AG08396 (cell line): ENCODE results near the gene TTC33.
A peak's percentile ranks its signal among the peaks of the same experiment; 100 is the strongest.
"Not testable (repeated sequence)": the region's sequence is repeated elsewhere in the genome, so short reads cannot be mapped to it uniquely, and the experiment has no call there.

ENCODE experiments used
- DNase-seq: peaks from one replicate; pipeline ENCODE4 v3.0.0; 2012; ENCODE audit warnings: low spot score, mixed read lengths

TTC33 gene

GRCh38 chr5:40780199-40780598 is 24.4 kb upstream of the TTC33 start:
- DNase-seq: no peak

GRCh38 chr5:40779561-40779960 is 23.8 kb upstream of the TTC33 start:
- no peak for DNase-seq

GRCh38 chr5:40778133-40778532 is 22.4 kb upstream of the TTC33 start:
- no peak for DNase-seq

- no peak for DNase-seq
Observed at GRCh38 chr5:40776658-40776977, 20.9 kb upstream of the TTC33 start.

GRCh38 chr5:40775846-40776657 is 20.3 kb upstream of the TTC33 start:
- no peak for DNase-seq

GRCh38 chr5:40775085-40775845 is 19.5 kb upstream of the TTC33 start:
- no peak for DNase-seq

- no peak for DNase-seq
Observed at GRCh38 chr5:40774623-40775022, 18.9 kb upstream of the TTC33 start.

GRCh38 chr5:40770764-40771163 is 15.0 kb upstream of the TTC33 start:
- no peak for DNase-seq

GRCh38 chr5:40762705-40763104 is 6.9 kb upstream of the TTC33 start:
- no peak for DNase-seq

- DNase-seq: no peak
Observed at GRCh38 chr5:40757400-40757799, 1.6 kb upstream of the TTC33 start.

- DNase-seq: peak; percentile 79
Observed at GRCh38 chr5:40755093-40755406, 711 bp downstream of the TTC33 start.

- DNase-seq: peak; percentile 22
Observed at GRCh38 chr5:40754381-40755092, 1.2 kb downstream of the TTC33 start.

GRCh38 chr5:40746703-40747102 is 9.1 kb downstream of the TTC33 start:
- DNase-seq: no peak

GRCh38 chr5:40743771-40744170 is 12.0 kb downstream of the TTC33 start:
- no peak for DNase-seq

GRCh38 chr5:40738502-40738901 is 17.3 kb downstream of the TTC33 start:
- no peak for DNase-seq

GRCh38 chr5:40736103-40736875 is 19.5 kb downstream of the TTC33 start:
- DNase-seq: peak; percentile 43

GRCh38 chr5:40735609-40736008 is 20.2 kb downstream of the TTC33 start:
- DNase-seq: no peak

- DNase-seq: peak; percentile 47
Observed at GRCh38 chr5:40734986-40735385, 20.8 kb downstream of the TTC33 start.

GRCh38 chr5:40733879-40734563 is 21.7 kb downstream of the TTC33 start:
- no peak for DNase-seq

- DNase-seq: no peak
Observed at GRCh38 chr5:40733434-40733833, 22.3 kb downstream of the TTC33 start.

GRCh38 chr5:40722497-40722911 is 33.3 kb downstream of the TTC33 start:
- not testable (repeated sequence) for DNase-seq

- DNase-seq: no peak
Observed at GRCh38 chr5:40720069-40720468, 35.7 kb downstream of the TTC33 start.
